Fibroblast of villous mesenchyme (primary cell): Measurements from ENCODE around the gene ETV4. TPM values are rescaled to one million over a fixed set of nuclear protein-coding genes. Genes with fewer than 3 reads are reported as not detected.

Experiments
- DNase-seq: peaks from one replicate; pipeline ENCODE4 v3.0.0-alpha.2; 2010; ENCODE audit warnings: low read depth
- H3K4me3 ChIP-seq: 2 replicates; pipeline ENCODE4 v1.5.1; 2011; ENCODE audit warnings: low read depth, mild to moderate bottlenecking, low read length
- CTCF ChIP-seq: IDR thresholded peaks from 2 replicates; pipeline ENCODE4 v1.5.1; 2012; ENCODE audit warnings: low read depth, mild to moderate bottlenecking, low read length; ENCODE audit not compliant: insufficient read depth
- total RNA-seq: library from RNA; depleted of rRNA; stranded (reverse); fragments of >200 nt; gene quantifications from 2 replicates; pipeline ENCODE4 v1.2.3, GENCODE V29; 2012

Gene ETV4
- total RNA-seq, 1 donor = 4.7 TPM

GRCh38 chr17:43552229-43552837 is 6.2 kb upstream of the ETV4 start:
- H3K4me3 ChIP-seq = no peak overlapping the region
- no peak for DNase-seq
- TF ChIP-seq CTCF = no peak

GRCh38 chr17:43550754-43551153 is 4.6 kb upstream of the ETV4 start:
- no peak overlapping the region for H3K4me3 ChIP-seq
- no peak for DNase-seq
- no peak for TF ChIP-seq CTCF

- H3K4me3 ChIP-seq = no peak overlapping the region
- no peak for TF ChIP-seq CTCF
- no peak for DNase-seq
Observed at GRCh38 chr17:43549496-43549895, 3.4 kb upstream of the ETV4 start.

- no peak for DNase-seq
- H3K4me3 ChIP-seq = no peak overlapping the region
- no peak for TF ChIP-seq CTCF
Observed at GRCh38 chr17:43548689-43549379, 2.7 kb upstream of the ETV4 start.

- no peak for DNase-seq
- H3K4me3 ChIP-seq = no peak overlapping the region
- no peak for TF ChIP-seq CTCF
Observed at GRCh38 chr17:43547659-43548256, 1.6 kb upstream of the ETV4 start.

GRCh38 chr17:43547189-43547550 is 1.0 kb upstream of the ETV4 start:
- H3K4me3 ChIP-seq = no peak overlapping the region
- TF ChIP-seq CTCF = no peak
- DNase-seq = no peak
